Measurements from ENCODE around the gene ERBB3.

DNA sequence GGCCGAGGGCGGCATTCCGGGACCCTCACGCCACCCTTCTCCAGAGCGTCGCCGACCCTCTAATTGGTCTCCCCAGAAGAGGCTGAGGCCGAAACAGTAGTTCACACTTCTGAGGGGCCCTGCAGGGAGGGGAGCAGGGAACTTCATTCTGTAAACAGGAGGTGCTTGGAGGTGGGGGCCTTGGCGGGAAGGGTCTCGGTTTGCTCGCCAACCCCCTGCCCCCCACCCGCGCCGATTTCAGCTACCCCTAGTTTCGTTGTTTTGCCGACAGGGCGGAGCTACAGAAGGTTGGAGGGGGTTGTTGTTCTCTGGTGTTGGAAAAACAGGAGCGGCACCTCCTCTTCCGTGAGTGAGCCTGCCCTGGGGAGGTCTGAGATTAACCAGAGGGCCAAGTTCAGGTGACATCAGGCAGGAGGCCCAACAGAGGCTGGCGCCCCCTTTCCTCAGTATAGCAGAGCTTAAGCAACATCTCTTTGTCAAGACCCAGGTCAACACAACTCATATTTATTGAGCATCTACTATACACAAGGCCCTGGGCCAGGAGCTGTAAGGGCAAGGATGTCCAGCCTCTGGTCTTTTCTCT is 682 bp downstream of the ERBB3 start:
- TF ChIP-seq, protein P1, sequence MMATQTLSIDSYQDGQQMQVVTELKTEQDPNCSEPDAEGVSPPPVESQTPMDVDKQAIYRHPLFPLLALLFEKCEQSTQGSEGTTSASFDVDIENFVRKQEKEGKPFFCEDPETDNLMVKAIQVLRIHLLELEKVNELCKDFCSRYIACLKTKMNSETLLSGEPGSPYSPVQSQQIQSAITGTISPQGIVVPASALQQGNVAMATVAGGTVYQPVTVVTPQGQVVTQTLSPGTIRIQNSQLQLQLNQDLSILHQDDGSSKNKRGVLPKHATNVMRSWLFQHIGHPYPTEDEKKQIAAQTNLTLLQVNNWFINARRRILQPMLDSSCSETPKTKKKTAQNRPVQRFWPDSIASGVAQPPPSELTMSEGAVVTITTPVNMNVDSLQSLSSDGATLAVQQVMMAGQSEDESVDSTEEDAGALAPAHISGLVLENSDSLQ (IDR thresholded peaks at IDR 0.05): no peak
- TF ChIP-seq SP1 (IDR thresholded peaks at IDR 0.05): no peak
- no peak for TF ChIP-seq FOXK2 (IDR thresholded peaks at IDR 0.05)
- TF ChIP-seq L3MBTL2 (conservative IDR thresholded peaks at IDR 0.05): no peak
- TF ChIP-seq FOXA1 (IDR thresholded peaks at IDR 0.05): no peak

All from HEK293T (cell line).